SH-SY5Y (cell line): ENCODE measurements around the gene SLC24A5.

Experiments used
- GATA2 ChIP-seq: IDR thresholded peaks from 2 replicates; pipeline ENCODE4 v1.6.1; 2011; ENCODE audit warnings: mild to moderate bottlenecking, low read depth, low read length
- GATA3 ChIP-seq: IDR thresholded peaks from 2 replicates; pipeline ENCODE4 v1.6.1; 2011; ENCODE audit warnings: low read depth, mild to moderate bottlenecking, low read length, moderate library complexity

SLC24A5 gene

GRCh38 chr15:48191574-48192225 is 70.9 kb downstream of the SLC24A5 start, which contains the start of gene CTXN2:
Gene CTXN2, plus strand, starts transcription at chr15:48191665. Its CDS starts 9,636 bp downstream, at chr15:48201301.
- TF ChIP-seq GATA3 (no peak), GATA2 (no peak)
